Endothelial cell (in vitro differentiated cells): Measurements from ENCODE around the gene PLXNB2. TPM values are rescaled to one million over a fixed set of nuclear protein-coding genes. Genes with fewer than 3 reads are reported as not detected.

Source experiments
- DNase-seq: peaks from one replicate; pipeline ENCODE4 v3.0.0; 2021; ENCODE audit warnings: low spot score
- H3K27ac Mint-ChIP-seq: one replicate; pipeline ENCODE4 v1.8.0; 2021; ENCODE audit warnings: mixed read lengths, inconsistent platforms; ENCODE audit not compliant: unreplicated experiment
- H3K27me3 Mint-ChIP-seq: one replicate; pipeline ENCODE4 v1.8.0; 2021; ENCODE audit warnings: mild to moderate bottlenecking, moderate library complexity, mixed read lengths, inconsistent platforms; ENCODE audit not compliant: unreplicated experiment
- H3K36me3 Mint-ChIP-seq: one replicate; pipeline ENCODE4 v1.8.0; 2021; ENCODE audit warnings: mild to moderate bottlenecking, low read depth, mixed read lengths, inconsistent platforms; ENCODE audit not compliant: unreplicated experiment
- H3K4me1 Mint-ChIP-seq: one replicate; pipeline ENCODE4 v1.8.0; 2021; ENCODE audit warnings: mild to moderate bottlenecking, mixed read lengths, inconsistent platforms; ENCODE audit not compliant: unreplicated experiment
- H3K4me3 Mint-ChIP-seq: one replicate; pipeline ENCODE4 v1.8.0; 2021; ENCODE audit warnings: mild to moderate bottlenecking, mixed read lengths, inconsistent platforms; ENCODE audit not compliant: unreplicated experiment
- H3K9me3 Mint-ChIP-seq: one replicate; pipeline ENCODE4 v1.8.0; 2021; ENCODE audit warnings: mixed read lengths, inconsistent platforms; ENCODE audit not compliant: unreplicated experiment
- total RNA-seq: library from RNA; stranded (reverse); fragmentation: NEBNext Ultra II Directional; extraction: Animal tissue kit (Norgen Biotek cat#: 25700); gene quantifications from one replicate; pipeline ENCODE4 v1.2.1, GENCODE V29; 2021; ENCODE audit not compliant: unreplicated experiment
- TF ChIP-seq, protein P1 (sequence below): fragments of 200-600 bp; sonication (generic); IDR thresholded peaks from one replicate; pipeline ENCODE4 v1.5.0; 2021; ENCODE audit warnings: antibody characterized with exemption; ENCODE audit not compliant: unreplicated experiment

PLXNB2 gene
- total RNA-seq, 1 donor from 2014 or later = 96.5 TPM

GRCh38 chr22:50314081-50314454, 6.6 kb upstream of the PLXNB2 start:
- H3K9me3 Mint-ChIP-seq = no peaks in the 10 kb centered on the region
- H3K36me3 Mint-ChIP-seq = no peaks in the 10 kb centered on the region
- DNase-seq = no peak
- no peaks in the 10 kb centered on the region for H3K4me1 Mint-ChIP-seq
- TF ChIP-seq, protein P1, sequence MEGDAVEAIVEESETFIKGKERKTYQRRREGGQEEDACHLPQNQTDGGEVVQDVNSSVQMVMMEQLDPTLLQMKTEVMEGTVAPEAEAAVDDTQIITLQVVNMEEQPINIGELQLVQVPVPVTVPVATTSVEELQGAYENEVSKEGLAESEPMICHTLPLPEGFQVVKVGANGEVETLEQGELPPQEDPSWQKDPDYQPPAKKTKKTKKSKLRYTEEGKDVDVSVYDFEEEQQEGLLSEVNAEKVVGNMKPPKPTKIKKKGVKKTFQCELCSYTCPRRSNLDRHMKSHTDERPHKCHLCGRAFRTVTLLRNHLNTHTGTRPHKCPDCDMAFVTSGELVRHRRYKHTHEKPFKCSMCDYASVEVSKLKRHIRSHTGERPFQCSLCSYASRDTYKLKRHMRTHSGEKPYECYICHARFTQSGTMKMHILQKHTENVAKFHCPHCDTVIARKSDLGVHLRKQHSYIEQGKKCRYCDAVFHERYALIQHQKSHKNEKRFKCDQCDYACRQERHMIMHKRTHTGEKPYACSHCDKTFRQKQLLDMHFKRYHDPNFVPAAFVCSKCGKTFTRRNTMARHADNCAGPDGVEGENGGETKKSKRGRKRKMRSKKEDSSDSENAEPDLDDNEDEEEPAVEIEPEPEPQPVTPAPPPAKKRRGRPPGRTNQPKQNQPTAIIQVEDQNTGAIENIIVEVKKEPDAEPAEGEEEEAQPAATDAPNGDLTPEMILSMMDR = no peak
- H3K27me3 Mint-ChIP-seq = no peaks in the 10 kb centered on the region
- no peak overlapping the region for H3K4me3 Mint-ChIP-seq
- no peak overlapping the region for H3K27ac Mint-ChIP-seq

DNA sequence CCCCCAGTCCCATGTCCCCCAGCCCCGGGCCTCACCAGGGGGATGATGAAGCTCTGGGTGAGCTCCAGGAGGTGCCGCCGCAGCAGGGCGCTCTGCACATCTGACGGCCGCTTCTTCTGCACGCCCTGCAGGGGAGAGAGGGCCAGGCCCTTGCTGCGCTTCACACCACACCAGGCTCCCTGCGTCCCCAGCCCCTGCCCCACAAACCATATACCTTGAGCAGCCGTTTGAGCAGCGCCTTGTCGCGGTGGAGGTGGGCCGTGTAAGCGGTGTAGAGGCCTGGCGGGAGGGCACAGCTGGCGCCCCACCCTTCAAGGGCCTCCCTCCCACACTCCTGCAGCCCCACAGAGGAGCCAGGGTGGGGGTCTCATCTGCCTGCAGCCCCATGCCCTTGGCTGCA, 6.2 kb upstream of the PLXNB2 start:
- Mint-ChIP-seq H3K9me3 (no peaks in the 10 kb centered on the region), H3K36me3 (no peaks in the 10 kb centered on the region), H3K4me1 (peaks cover 3% of the 10 kb centered on the region), H3K27me3 (peaks cover 3% of the 10 kb centered on the region), H3K4me3 (no peak overlapping the region), H3K27ac (no peak overlapping the region)
- no peak for DNase-seq
- TF ChIP-seq, protein P1 = no peak

- Mint-ChIP-seq H3K36me3 (no peaks in the 10 kb centered on the region), H3K4me3 (no peak overlapping the region), H3K27me3 (peaks cover 3% of the 10 kb centered on the region), H3K4me1 (peaks cover 6% of the 10 kb centered on the region), H3K27ac (no peak overlapping the region), H3K9me3 (no peaks in the 10 kb centered on the region)
- DNase-seq = no peak
- TF ChIP-seq, protein P1 = no peak
These were observed 5.6 kb upstream of the PLXNB2 start for GRCh38 chr22:50313021-50313420.

GRCh38 chr22:50312371-50312770, 4.9 kb upstream of the PLXNB2 start:
- Mint-ChIP-seq H3K9me3 (no peaks in the 10 kb centered on the region), H3K36me3 (no peaks in the 10 kb centered on the region)
- DNase-seq = no peak

DNA sequence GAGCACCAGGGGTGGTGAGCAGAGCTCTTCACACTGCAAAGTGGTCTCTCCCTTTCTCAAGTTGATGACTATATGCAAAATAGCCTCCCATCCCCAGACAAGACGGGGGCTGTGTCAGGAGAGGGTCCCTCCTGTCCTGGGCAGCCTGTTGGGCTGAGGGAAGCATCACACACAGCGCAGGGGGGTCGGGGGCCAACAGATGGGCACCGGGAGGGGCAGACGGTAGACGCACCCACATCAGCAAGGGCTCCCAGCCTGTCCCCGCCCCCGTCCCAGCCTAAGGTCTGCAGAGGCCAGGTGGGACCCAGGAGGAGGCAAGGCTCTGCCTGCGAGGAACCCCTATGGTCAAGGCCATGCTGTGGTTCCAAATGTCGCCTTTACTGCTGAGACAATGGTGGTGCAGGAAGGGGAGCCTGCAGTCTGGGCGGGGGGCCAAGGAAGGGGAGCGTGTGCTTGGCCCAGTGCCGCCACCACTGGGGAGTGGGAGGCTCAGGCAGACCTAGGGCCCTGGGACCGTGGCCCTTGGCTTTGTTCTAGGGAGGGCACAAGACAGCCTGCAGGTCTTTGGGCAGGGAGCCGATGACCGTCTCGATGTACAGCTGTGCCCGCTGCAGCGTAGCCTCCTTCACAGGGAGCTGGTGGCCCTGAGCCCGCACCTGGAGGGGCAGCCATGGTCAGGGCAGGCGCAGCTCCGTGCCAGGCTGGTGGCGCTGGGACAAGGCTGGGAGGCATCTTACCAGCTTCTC, 4.3 kb upstream of the PLXNB2 start:
- no peaks in the 10 kb centered on the region for H3K9me3 Mint-ChIP-seq
- H3K27me3 Mint-ChIP-seq = peaks cover 3% of the 10 kb centered on the region
- peaks cover 6% of the 10 kb centered on the region for H3K4me1 Mint-ChIP-seq
- no peak overlapping the region for H3K27ac Mint-ChIP-seq
- no peak overlapping the region for H3K4me3 Mint-ChIP-seq
- H3K36me3 Mint-ChIP-seq = no peaks in the 10 kb centered on the region
- no peak for DNase-seq
- TF ChIP-seq, protein P1 = no peak

More at GRCh38 chr22:50312371-50312770, 4.9 kb upstream of the PLXNB2 start:
- TF ChIP-seq, protein P1 = no peak
- Mint-ChIP-seq H3K4me1 (peaks cover 6% of the 10 kb centered on the region), H3K4me3 (no peak overlapping the region), H3K27me3 (peaks cover 3% of the 10 kb centered on the region), H3K27ac (no peak overlapping the region)
